PC-9 (cell line): ENCODE data around the gene NECAB2.

ENCODE experiments used
- EZH2 ChIP-seq: fragments of 200-600 bp; sonication (generic); IDR thresholded peaks from 2 replicates; pipeline ENCODE4 v1.8.0; 2017; ENCODE audit warnings: antibody characterized with exemption, low read depth
- TF ChIP-seq, protein P1 (sequence below): fragments of 200-600 bp; sonication (generic); conservative IDR thresholded peaks from 2 replicates; pipeline ENCODE4 v1.6.1; 2017; ENCODE audit warnings: mixed run types, antibody characterized with exemption, mild to moderate bottlenecking, moderate library complexity

GRCh38 chr16:83924686-83925085, 43.4 kb upstream of the NECAB2 start:
- TF ChIP-seq, protein P1, sequence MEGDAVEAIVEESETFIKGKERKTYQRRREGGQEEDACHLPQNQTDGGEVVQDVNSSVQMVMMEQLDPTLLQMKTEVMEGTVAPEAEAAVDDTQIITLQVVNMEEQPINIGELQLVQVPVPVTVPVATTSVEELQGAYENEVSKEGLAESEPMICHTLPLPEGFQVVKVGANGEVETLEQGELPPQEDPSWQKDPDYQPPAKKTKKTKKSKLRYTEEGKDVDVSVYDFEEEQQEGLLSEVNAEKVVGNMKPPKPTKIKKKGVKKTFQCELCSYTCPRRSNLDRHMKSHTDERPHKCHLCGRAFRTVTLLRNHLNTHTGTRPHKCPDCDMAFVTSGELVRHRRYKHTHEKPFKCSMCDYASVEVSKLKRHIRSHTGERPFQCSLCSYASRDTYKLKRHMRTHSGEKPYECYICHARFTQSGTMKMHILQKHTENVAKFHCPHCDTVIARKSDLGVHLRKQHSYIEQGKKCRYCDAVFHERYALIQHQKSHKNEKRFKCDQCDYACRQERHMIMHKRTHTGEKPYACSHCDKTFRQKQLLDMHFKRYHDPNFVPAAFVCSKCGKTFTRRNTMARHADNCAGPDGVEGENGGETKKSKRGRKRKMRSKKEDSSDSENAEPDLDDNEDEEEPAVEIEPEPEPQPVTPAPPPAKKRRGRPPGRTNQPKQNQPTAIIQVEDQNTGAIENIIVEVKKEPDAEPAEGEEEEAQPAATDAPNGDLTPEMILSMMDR: no peak
- no peak for TF ChIP-seq EZH2
